Activated CD4-positive, alpha-beta T cell treated with anti-CD3 and anti-CD28 coated beads for 36 hours (primary cell): ENCODE data around the gene C16orf46. TPM values are rescaled to one million over a fixed set of nuclear protein-coding genes. Genes with fewer than 3 reads are reported as not detected.

Source experiments
- ATAC-seq: fragments of 200-7000 bp; cut with Tn5 transposase; one replicate; pipeline ENCODE4 v1.10.0; 2021; ENCODE audit warnings: mild to moderate bottlenecking, moderate library complexity
- CTCF ChIA-PET: fragments of 350-600 bp; sonication (Branson Sonifier 250); formaldehyde crosslinking; loops from one replicate; lab custom pipeline; 2021; ENCODE audit warnings: antibody characterized with exemption; lab: Charles Lee
- POLR2A ChIA-PET: fragments of 350-600 bp; sonication (Branson Sonifier 250); formaldehyde crosslinking; loops from one replicate; lab custom pipeline; 2021; ENCODE audit warnings: antibody characterized with exemption, inconsistent platforms; lab: Charles Lee
- DNase-seq: peaks from one replicate; pipeline ENCODE4 v3.0.0-alpha.2; 2020
- H3K27ac Mint-ChIP-seq: one replicate; pipeline ENCODE4 v1.8.0; 2021; ENCODE audit warnings: mixed read lengths
- H3K27me3 Mint-ChIP-seq: one replicate; pipeline ENCODE4 v1.8.0; 2021; ENCODE audit warnings: mixed read lengths
- H3K36me3 Mint-ChIP-seq: one replicate; pipeline ENCODE4 v1.8.0; 2021; ENCODE audit warnings: low read depth, mixed read lengths
- H3K4me1 Mint-ChIP-seq: one replicate; pipeline ENCODE4 v1.8.0; 2021; ENCODE audit warnings: mixed read lengths
- H3K4me3 Mint-ChIP-seq: one replicate; pipeline ENCODE4 v1.8.0; 2021; ENCODE audit warnings: mild to moderate bottlenecking, moderate library complexity, mixed read lengths
- H3K9me3 Mint-ChIP-seq: one replicate; pipeline ENCODE4 v1.8.0; 2021; ENCODE audit warnings: low read depth, mixed read lengths
- intact Hi-C, 2 experiments: fragments of 100-400 bp; cut with DNase I in 1 of 2; cut with micrococcal nuclease in 1 of 2; formaldehyde crosslinking; loops; one replicate each; pipeline versions ENCODE4 v1.14.2 to v1.15.1; 2022 to 2024; cut with DNase I, micrococcal nuclease
- total RNA-seq, 2 experiments: library from RNA; stranded (reverse); gene quantifications; one replicate each; pipeline ENCODE4 v1.2.3, GENCODE V29; 2021

The C16orf46 gene
- total RNA-seq, 2 experiments from 2014 or later: 0.28 to 0.34 TPM

DNA sequence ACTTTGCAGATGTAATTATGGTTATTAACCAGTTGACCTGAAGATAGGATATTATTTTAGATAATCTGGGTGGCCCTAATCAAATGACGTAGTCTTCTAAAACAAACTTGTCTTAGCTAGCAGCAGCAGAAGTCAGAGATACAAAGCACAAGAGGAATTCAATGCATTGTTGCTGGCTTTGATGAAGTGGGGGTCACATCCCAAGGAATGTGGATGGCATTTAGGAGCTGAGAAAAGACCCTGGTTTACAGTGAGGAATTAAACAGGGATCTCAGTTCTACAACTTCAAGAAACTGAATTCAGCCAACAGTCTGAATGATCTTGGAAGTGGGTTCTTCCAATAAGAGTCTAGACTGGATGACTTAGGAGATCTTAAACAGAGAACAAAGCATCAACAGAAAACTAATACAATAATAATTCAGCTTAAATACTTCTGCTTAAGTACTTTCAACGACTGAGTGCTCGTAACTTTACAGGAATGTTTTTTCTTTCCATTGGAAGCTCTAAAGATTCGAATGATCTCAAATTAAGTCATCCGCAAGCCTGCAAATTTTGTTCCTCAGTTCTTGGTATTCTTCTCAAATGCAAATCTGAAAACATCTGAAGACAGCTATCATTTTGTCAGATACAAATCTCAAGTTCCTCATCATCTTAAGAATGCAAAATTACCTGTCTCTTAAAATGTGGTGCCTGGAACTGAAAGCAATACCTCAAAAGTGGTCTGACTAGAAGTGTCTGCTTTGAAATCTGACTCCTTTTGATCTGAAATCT lies 3.3 kb downstream of the C16orf46 start:
- DNase-seq (no peak), ATAC-seq (no peak)
- intact Hi-C loops: no loop called here
- ChIA-PET POLR2A (no interaction called here), CTCF (interaction anchor here (2.8 to 5.4 kb wide), 2 partner anchors 38 to 70 kb away, joined by 8 to 51 read pairs; partner anchors contain the start of gene ATMIN)
- Mint-ChIP-seq H3K4me3 (no peak overlapping the region), H3K4me1 (peaks cover 7% of the 10 kb centered on the region), H3K36me3 (no peaks in the 10 kb centered on the region), H3K27ac (no peak overlapping the region), H3K9me3 (no peaks in the 10 kb centered on the region), H3K27me3 (no peaks in the 10 kb centered on the region)

GRCh38 chr16:81071805-81072204 lies 5.2 kb downstream of the C16orf46 start:
- no peak for DNase-seq
- no peaks in the 10 kb centered on the region for H3K27me3 Mint-ChIP-seq
- peaks cover 5% of the 10 kb centered on the region for H3K4me1 Mint-ChIP-seq
- ChIA-PET CTCF (no interaction called here), POLR2A (no interaction called here)
- H3K4me3 Mint-ChIP-seq: no peak overlapping the region
- intact Hi-C loops: no loop called here
- no peaks in the 10 kb centered on the region for H3K9me3 Mint-ChIP-seq
- H3K36me3 Mint-ChIP-seq: no peaks in the 10 kb centered on the region
- ATAC-seq: no peak
- H3K27ac Mint-ChIP-seq: no peak overlapping the region

GRCh38 chr16:81070979-81071378 lies 6.1 kb downstream of the C16orf46 start:
- Mint-ChIP-seq H3K27ac (no peak overlapping the region), H3K9me3 (no peaks in the 10 kb centered on the region), H3K36me3 (no peaks in the 10 kb centered on the region), H3K4me1 (peaks cover 8% of the 10 kb centered on the region), H3K27me3 (no peaks in the 10 kb centered on the region), H3K4me3 (no peak overlapping the region)
- CTCF ChIA-PET: interaction anchor here (0.6 kb wide), 1 partner anchor 35 kb away, joined by 3 read pairs; the partner anchor contains the start of gene ATMIN
- ATAC-seq (no peak), DNase-seq (no peak)
- intact Hi-C loops: no loop called here
- POLR2A ChIA-PET: no interaction called here

GRCh38 chr16:81069063-81069462 lies 8.0 kb downstream of the C16orf46 start:
- Mint-ChIP-seq H3K9me3 (no peaks in the 10 kb centered on the region), H3K4me1 (peaks cover 4% of the 10 kb centered on the region), H3K27ac (no peak overlapping the region), H3K27me3 (no peaks in the 10 kb centered on the region), H3K4me3 (no peak overlapping the region), H3K36me3 (no peaks in the 10 kb centered on the region)
- DNase-seq (no peak), ATAC-seq (no peak)
- CTCF ChIA-PET: no interaction called here
- POLR2A ChIA-PET: no interaction called here
- intact Hi-C loops: no loop called here

DNA sequence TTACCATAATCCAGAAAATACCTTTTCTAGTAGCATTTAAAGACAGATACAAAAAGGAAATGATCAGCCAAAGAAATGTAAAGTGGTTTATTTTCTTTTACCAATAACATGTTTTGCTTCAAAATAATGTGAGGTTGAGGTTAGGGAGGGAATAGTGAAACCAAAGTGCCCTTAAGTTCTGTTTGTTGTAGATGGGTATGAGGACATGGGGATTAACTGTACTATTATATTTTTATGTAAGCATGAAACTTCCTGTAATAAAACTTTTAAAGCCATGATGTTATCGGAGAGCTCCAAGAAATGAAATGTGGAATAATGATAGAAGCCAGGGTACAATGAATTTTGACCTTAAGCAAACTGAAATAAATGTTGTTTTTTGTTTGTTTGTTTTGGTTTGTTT lies 9.9 kb downstream of the C16orf46 start:
- Mint-ChIP-seq H3K4me1 (peaks cover 4% of the 10 kb centered on the region), H3K27ac (no peak overlapping the region), H3K9me3 (no peaks in the 10 kb centered on the region), H3K36me3 (no peaks in the 10 kb centered on the region), H3K27me3 (no peaks in the 10 kb centered on the region), H3K4me3 (no peak overlapping the region)
- ChIA-PET POLR2A (no interaction called here), CTCF (interaction anchor here (1.4 kb wide), 1 partner anchor 9 kb away, joined by 3 read pairs; no protein-coding TSS in a partner anchor)
- intact Hi-C loops: no loop called here
- DNase-seq (no peak), ATAC-seq (no peak)

DNA sequence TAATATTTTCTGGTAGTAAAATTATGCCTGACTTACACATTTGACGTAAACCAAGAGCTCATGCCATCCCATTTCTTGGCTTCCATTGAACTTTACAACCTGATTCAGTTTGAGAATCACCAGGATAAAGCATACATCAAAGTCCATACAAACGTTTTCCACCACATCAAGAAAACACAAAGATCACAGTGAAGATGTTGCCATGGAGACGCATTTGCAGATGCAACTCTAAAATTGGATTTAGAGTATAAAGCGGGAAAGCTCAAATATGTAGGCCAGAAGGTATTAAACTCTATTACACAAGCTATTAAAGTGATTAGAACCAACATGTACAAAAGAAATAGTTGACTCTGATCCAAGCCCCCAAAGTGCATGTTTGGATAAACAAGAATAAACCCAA lies 10.4 kb downstream of the C16orf46 start:
- DNase-seq (no peak), ATAC-seq (no peak)
- H3K9me3 Mint-ChIP-seq: no peaks in the 10 kb centered on the region
- no peaks in the 10 kb centered on the region for H3K27me3 Mint-ChIP-seq
- H3K27ac Mint-ChIP-seq: no peak overlapping the region
- intact Hi-C loops: no loop called here
- no peak overlapping the region for H3K4me3 Mint-ChIP-seq
- H3K4me1 Mint-ChIP-seq: peaks cover 4% of the 10 kb centered on the region
- no peaks in the 10 kb centered on the region for H3K36me3 Mint-ChIP-seq
- CTCF ChIA-PET: interaction anchor here (1.4 kb wide), 1 partner anchor 8 kb away, joined by 3 read pairs; no protein-coding TSS in a partner anchor
- POLR2A ChIA-PET: no interaction called here

DNA sequence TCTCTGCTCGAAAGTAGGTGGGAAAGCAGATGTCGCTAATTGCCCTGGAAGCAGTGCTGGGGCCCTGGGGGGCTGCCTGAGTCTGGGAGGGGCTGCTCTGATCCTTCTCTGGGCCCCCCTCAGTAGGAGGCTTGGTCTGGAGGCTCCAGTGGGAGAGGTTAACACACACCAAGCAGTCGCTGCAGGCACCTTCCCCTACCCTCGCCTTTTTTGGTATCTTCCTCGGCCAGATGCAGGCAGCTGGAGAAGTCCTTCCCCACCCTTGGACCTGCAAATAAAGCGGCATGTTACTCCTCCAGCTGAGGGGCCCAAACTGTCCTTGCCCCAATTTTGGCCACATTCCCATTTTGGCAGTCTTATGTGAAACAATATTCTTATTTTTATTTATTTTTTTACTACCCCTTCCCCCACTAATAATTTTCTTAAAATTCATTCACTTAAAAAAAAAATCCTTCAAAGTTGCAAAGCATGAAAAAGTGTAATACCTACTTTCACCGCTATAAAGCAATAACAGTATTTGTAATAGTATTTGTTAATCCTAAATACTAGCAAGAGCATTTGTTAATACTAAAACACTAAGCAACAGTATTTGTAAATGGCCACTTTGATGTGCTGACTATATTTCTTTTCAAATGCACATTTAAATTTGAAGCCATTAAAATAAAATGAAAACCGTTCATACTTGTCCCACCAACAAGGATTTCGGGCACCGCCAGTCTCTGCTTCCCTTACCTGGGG lies 15.0 kb downstream of the C16orf46 start:
- no peaks in the 10 kb centered on the region for H3K9me3 Mint-ChIP-seq
- H3K27ac Mint-ChIP-seq: no peak overlapping the region
- H3K36me3 Mint-ChIP-seq: no peaks in the 10 kb centered on the region
- H3K27me3 Mint-ChIP-seq: no peaks in the 10 kb centered on the region
- intact Hi-C loops: no loop called here
- DNase-seq (no peak), ATAC-seq (no peak)
- ChIA-PET POLR2A (no interaction called here), CTCF (no interaction called here)
- H3K4me1 Mint-ChIP-seq: peaks cover 4% of the 10 kb centered on the region
- no peak overlapping the region for H3K4me3 Mint-ChIP-seq

DNA sequence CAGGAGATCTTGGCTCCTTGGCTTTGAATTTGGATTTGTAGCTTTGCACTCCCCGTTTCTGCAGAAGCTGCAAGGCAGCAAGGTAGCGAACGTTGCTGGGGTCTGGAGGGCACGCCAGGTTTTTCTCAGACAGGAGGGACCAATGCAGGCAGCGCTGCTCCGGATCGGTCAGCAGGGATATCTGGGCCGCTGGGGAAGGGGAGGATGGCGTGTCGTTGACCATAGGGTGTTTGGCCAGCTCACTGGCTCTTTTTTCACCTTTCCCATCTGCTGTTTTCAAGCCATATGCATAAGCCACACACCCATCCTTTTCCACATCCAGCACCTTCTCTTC lies 15.8 kb downstream of the C16orf46 start:
- Mint-ChIP-seq H3K4me1 (no peaks in the 10 kb centered on the region), H3K9me3 (no peaks in the 10 kb centered on the region), H3K36me3 (no peaks in the 10 kb centered on the region), H3K27me3 (no peaks in the 10 kb centered on the region), H3K4me3 (no peak overlapping the region), H3K27ac (no peak overlapping the region)
- POLR2A ChIA-PET: no interaction called here
- ATAC-seq (no peak), DNase-seq (no peak)
- CTCF ChIA-PET: no interaction called here
- intact Hi-C loops: no loop called here

GRCh38 chr16:81060576-81061306 lies 16.3 kb downstream of the C16orf46 start:
- no peaks in the 10 kb centered on the region for H3K9me3 Mint-ChIP-seq
- CTCF ChIA-PET: no interaction called here
- intact Hi-C loops: no loop called here
- DNase-seq: no peak
- no peaks in the 10 kb centered on the region for H3K36me3 Mint-ChIP-seq
- no peak overlapping the region for H3K27ac Mint-ChIP-seq
- H3K4me3 Mint-ChIP-seq: no peak overlapping the region
- no peaks in the 10 kb centered on the region for H3K27me3 Mint-ChIP-seq
- no peaks in the 10 kb centered on the region for H3K4me1 Mint-ChIP-seq
- POLR2A ChIA-PET: no interaction called here
- no peak for ATAC-seq

DNA sequence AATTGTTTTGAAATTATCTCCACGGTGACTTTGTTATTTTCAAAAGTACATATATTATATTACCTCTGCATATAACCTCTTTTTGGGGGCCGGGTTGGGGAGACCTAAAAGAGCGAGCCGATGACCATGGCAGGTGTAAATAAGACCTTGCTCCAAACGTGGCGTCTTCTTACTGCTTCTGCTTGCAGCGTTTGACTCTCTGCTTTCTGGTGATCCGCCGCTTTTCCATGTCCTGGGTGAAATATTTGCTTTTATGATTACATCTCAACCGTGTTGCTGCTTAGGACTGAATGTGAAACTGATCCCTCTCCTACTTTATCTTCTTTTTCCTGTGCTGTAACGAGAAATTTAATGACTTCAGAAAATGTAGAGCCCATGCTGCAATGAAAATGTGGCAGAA lies 23.3 kb downstream of the C16orf46 start:
- no peak for ATAC-seq
- CTCF ChIA-PET: no interaction called here
- intact Hi-C loops: no loop called here

DNA sequence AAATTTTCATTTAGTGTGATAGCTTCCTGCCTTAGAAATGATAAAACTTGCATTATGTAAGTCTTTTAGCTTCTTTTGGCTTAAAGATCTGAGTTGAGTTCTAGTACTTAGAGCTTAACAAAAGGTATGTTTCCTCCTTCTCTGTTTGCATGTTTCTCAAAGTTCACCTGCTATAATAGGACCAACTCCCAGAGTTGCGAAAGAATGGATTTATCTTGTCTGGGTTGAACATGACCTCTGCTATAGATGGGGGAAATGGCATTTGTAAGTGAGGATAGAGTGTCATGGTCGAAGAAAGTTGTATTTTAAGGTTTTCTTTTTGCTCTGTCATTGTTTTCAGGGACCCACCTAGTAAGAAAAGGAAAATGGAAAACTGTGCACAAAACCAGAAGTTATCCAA lies 34.2 kb downstream of the C16orf46 start:
- ATAC-seq (no peak), DNase-seq (no peak)
- Mint-ChIP-seq H3K4me3 (no peak overlapping the region), H3K4me1 (peaks cover 16% of the 10 kb centered on the region), H3K27me3 (no peaks in the 10 kb centered on the region), H3K27ac (peak overlapping the region; percentile 33), H3K36me3 (peaks cover 38% of the 10 kb centered on the region), H3K9me3 (no peaks in the 10 kb centered on the region)
- CTCF ChIA-PET: interaction anchor here (0.7 kb wide), 1 partner anchor 67 kb away, joined by 3 read pairs; no protein-coding TSS in a partner anchor
- intact Hi-C loops: no loop called here
- POLR2A ChIA-PET: no interaction called here

More for the DNA sequence above, 23.3 kb downstream of the C16orf46 start:
- Mint-ChIP-seq H3K27me3 (no peaks in the 10 kb centered on the region), H3K27ac (no peak overlapping the region), H3K36me3 (peaks cover 4% of the 10 kb centered on the region), H3K4me1 (no peaks in the 10 kb centered on the region), H3K4me3 (no peak overlapping the region), H3K9me3 (peaks cover 13% of the 10 kb centered on the region)
- no peak for DNase-seq
- POLR2A ChIA-PET: no interaction called here
